Prostate gland (tissue), 2 donors: ENCODE results near the gene SLC44A4.
A peak's percentile ranks its signal among the peaks of the same experiment; 100 is the strongest.

Experiments used
- POLR2A ChIP-seq: fragments of 450-650 bp; IDR thresholded peaks from one replicate; pipeline ENCODE4 v1.6.1; 2016; ENCODE audit warnings: antibody characterized with exemption, mild to moderate bottlenecking
- POLR2AphosphoS5 ChIP-seq: sonication (generic); formaldehyde crosslinking; IDR thresholded peaks from one replicate; pipeline ENCODE4 v1.6.1; 2017; ENCODE audit warnings: antibody characterized with exemption
- TF ChIP-seq, protein P1 (sequence below), 4 experiments: fragments of 200-600 bp in 2 of 4; fragments of 450-650 bp in 2 of 4; sonication (generic) in 2 of 4; IDR thresholded peaks; 1 replicate in 3 of 4; 2 replicates in 1 of 4; pipeline ENCODE4 v1.5.1; 2016 to 2019; ENCODE audit warnings: antibody characterized with exemption in 4 of 4, mild to moderate bottlenecking in 2 of 4, moderate library complexity in 2 of 4

GRCh38 chr6:31836474-31837368, 42.1 kb downstream of the SLC44A4 start:
- TF ChIP-seq, protein P1, sequence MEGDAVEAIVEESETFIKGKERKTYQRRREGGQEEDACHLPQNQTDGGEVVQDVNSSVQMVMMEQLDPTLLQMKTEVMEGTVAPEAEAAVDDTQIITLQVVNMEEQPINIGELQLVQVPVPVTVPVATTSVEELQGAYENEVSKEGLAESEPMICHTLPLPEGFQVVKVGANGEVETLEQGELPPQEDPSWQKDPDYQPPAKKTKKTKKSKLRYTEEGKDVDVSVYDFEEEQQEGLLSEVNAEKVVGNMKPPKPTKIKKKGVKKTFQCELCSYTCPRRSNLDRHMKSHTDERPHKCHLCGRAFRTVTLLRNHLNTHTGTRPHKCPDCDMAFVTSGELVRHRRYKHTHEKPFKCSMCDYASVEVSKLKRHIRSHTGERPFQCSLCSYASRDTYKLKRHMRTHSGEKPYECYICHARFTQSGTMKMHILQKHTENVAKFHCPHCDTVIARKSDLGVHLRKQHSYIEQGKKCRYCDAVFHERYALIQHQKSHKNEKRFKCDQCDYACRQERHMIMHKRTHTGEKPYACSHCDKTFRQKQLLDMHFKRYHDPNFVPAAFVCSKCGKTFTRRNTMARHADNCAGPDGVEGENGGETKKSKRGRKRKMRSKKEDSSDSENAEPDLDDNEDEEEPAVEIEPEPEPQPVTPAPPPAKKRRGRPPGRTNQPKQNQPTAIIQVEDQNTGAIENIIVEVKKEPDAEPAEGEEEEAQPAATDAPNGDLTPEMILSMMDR (IDR thresholded peaks at IDR 0.05), result peak in 1 of 4 experiments; percentile 19
- TF ChIP-seq POLR2A (no peak), POLR2AphosphoS5 (no peak)
